GM12891 (cell line): ENCODE data around the gene SIPA1L3.

Source experiments
- PAX5 ChIP-seq: IDR thresholded peaks from 2 replicates; pipeline ENCODE4 v1.6.1; 2011; ENCODE audit warnings: low read length, moderate library complexity, mild to moderate bottlenecking; ENCODE audit not compliant: insufficient read depth, severe bottlenecking
- POLR2A ChIP-seq: IDR thresholded peaks from 2 replicates; pipeline ENCODE4 v1.6.1; 2011; ENCODE audit warnings: low read depth, low read length, control low read depth
- POLR2AphosphoS5 ChIP-seq: IDR thresholded peaks from 2 replicates; pipeline ENCODE4 v1.6.1; 2011; ENCODE audit warnings: low read depth, low read length, control low read depth
- POU2F2 ChIP-seq: IDR thresholded peaks from 2 replicates; pipeline ENCODE4 v1.6.1; 2011; ENCODE audit warnings: low read depth, mild to moderate bottlenecking, control low read depth, low read length, moderate library complexity
- SPI1 ChIP-seq: IDR thresholded peaks from 2 replicates; pipeline ENCODE4 v1.6.1; 2011; ENCODE audit warnings: low read depth, low read length, control low read depth
- TAF1 ChIP-seq: IDR thresholded peaks from 2 replicates; pipeline ENCODE4 v1.6.1; 2011; ENCODE audit warnings: low read depth, low read length, control low read depth

DNA sequence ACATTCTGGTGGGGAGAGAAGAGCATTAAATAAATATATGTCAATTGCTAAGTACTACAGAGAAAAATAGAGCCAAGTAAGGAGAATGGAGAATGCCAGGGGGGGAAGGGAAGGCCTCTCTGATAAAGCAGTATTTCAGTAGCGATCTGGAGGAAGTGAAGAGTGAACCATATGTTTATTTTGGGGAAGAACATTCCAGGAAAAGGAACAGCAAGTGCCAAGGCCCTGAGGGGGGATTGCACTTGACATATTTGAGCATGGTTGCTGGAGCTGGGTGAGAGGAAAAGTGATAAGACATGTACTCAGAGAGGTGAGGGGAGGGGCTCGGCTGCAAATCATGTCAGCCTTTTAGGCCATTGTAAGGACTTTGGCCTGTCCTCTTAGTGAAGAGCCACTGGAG is 31.0 kb upstream of the SIPA1L3 start:
- TF ChIP-seq POLR2A (no peak), POLR2AphosphoS5 (no peak), TAF1 (no peak), PAX5 (no peak), SPI1 (no peak), POU2F2 (no peak)
